ENCODE measurements around the gene CNTNAP2. TPM values are rescaled to one million over a fixed set of nuclear protein-coding genes. Genes with fewer than 3 reads are reported as not detected.

Gene CNTNAP2
- total and polyA plus RNA-seq, 9 donors = 0.24 to 7.0 (median 1.5) TPM

- DNase-seq = no peak
- Histone ChIP-seq H3K27me3 (no peaks in the 10 kb centered on the region), H3K36me3 (no peaks in the 10 kb centered on the region), H3K27ac (no peak overlapping the region), H3K4me3 (no peak overlapping the region), H3K4me1 (ENCODE audit: insufficient read depth) (no peaks in the 10 kb centered on the region), H3K9me3 (no peaks in the 10 kb centered on the region)
- intact Hi-C loops (cut with DNase I) = no loop called here
- TF ChIP-seq POLR2A (IDR thresholded peaks at IDR 0.05) (no peak), EP300 (IDR thresholded peaks at IDR 0.05) (no peak)
- TF ChIP-seq, protein P1, sequence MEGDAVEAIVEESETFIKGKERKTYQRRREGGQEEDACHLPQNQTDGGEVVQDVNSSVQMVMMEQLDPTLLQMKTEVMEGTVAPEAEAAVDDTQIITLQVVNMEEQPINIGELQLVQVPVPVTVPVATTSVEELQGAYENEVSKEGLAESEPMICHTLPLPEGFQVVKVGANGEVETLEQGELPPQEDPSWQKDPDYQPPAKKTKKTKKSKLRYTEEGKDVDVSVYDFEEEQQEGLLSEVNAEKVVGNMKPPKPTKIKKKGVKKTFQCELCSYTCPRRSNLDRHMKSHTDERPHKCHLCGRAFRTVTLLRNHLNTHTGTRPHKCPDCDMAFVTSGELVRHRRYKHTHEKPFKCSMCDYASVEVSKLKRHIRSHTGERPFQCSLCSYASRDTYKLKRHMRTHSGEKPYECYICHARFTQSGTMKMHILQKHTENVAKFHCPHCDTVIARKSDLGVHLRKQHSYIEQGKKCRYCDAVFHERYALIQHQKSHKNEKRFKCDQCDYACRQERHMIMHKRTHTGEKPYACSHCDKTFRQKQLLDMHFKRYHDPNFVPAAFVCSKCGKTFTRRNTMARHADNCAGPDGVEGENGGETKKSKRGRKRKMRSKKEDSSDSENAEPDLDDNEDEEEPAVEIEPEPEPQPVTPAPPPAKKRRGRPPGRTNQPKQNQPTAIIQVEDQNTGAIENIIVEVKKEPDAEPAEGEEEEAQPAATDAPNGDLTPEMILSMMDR (IDR thresholded peaks at IDR 0.05) = no peak
- 62 to 81% (median 69%) methylated on average over 2 of the region's 2 CpGs for WGBS, 3 donors
Observed at GRCh38 chr7:148017126-148017525, 1900.5 kb downstream of the CNTNAP2 start.

GRCh38 chr7:148020679-148021078 lies 1904.1 kb downstream of the CNTNAP2 start:
- intact Hi-C loops (cut with DNase I) = no loop called here
- no peaks in the 10 kb centered on the region for H3K4me1 ChIP-seq (ENCODE audit: insufficient read depth)
- no peaks in the 10 kb centered on the region for H3K27me3 ChIP-seq
- TF ChIP-seq, protein P1 (IDR thresholded peaks at IDR 0.05) = no peak
- TF ChIP-seq POLR2A (IDR thresholded peaks at IDR 0.05) = no peak
- no peak for TF ChIP-seq EP300 (IDR thresholded peaks at IDR 0.05)
- H3K27ac ChIP-seq = no peak overlapping the region
- H3K4me3 ChIP-seq = no peak overlapping the region
- no peak for DNase-seq
- H3K36me3 ChIP-seq = no peaks in the 10 kb centered on the region
- 54 to 64% (median 56%) methylated on average over 6 of the region's 6 CpGs for WGBS, 3 donors
- H3K9me3 ChIP-seq = no peaks in the 10 kb centered on the region

DNA sequence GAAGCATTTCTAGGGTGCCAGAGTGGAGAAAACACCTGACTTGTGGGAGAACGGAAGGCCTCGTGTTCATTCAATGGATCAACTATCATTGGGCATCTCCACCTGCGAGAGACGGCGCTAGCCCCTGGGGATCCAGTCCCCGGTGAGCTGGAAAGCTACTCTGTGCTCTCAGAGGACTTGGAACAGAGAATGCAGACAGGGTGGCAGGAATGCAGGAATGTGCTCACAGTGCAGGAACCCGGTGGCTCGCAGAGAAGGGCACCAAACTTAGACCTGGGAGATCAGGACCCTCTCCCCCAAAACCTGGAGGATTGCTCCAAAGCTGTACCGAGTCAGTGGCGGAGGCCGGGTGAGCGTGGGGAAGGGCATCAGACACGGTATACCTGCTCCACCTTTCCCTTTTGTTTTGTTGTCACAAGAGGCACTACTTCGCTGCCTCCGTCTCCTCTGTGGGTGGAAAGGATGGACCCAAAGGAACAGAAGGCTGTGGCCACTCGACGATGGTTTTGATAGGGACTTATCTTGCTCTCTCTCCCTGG lies 1905.0 kb downstream of the CNTNAP2 start:
- H3K4me1 ChIP-seq (ENCODE audit: insufficient read depth) = no peaks in the 10 kb centered on the region
- H3K27me3 ChIP-seq = no peaks in the 10 kb centered on the region
- H3K9me3 ChIP-seq = no peaks in the 10 kb centered on the region
- no peak overlapping the region for H3K27ac ChIP-seq
- H3K4me3 ChIP-seq = no peak overlapping the region
- DNase-seq = no peak
- TF ChIP-seq EP300 (IDR thresholded peaks at IDR 0.05) (no peak), POLR2A (IDR thresholded peaks at IDR 0.05) (no peak)
- TF ChIP-seq, protein P1 (IDR thresholded peaks at IDR 0.05) = no peak
- intact Hi-C loops (cut with DNase I) = no loop called here
- WGBS, 3 donors = 90 to 91% (median 90%) methylated on average over 17 of the region's 17 CpGs
- no peaks in the 10 kb centered on the region for H3K36me3 ChIP-seq

GRCh38 chr7:148022832-148023231 lies 1906.2 kb downstream of the CNTNAP2 start:
- H3K4me3 ChIP-seq = no peak overlapping the region
- no peak for DNase-seq
- no peak for TF ChIP-seq EP300 (IDR thresholded peaks at IDR 0.05)
- TF ChIP-seq, protein P1 (IDR thresholded peaks at IDR 0.05) = no peak
- TF ChIP-seq POLR2A (IDR thresholded peaks at IDR 0.05) = no peak
- no peaks in the 10 kb centered on the region for H3K4me1 ChIP-seq (ENCODE audit: insufficient read depth)
- no peaks in the 10 kb centered on the region for H3K9me3 ChIP-seq
- no peaks in the 10 kb centered on the region for H3K27me3 ChIP-seq
- WGBS, 3 donors = 89 to 93% (median 90%) methylated on average over 9 of the region's 9 CpGs
- intact Hi-C loops (cut with DNase I) = no loop called here
- H3K36me3 ChIP-seq = no peaks in the 10 kb centered on the region
- no peak overlapping the region for H3K27ac ChIP-seq
